Measurements from ENCODE around the gene RASA3.

RASA3 gene

DNA sequence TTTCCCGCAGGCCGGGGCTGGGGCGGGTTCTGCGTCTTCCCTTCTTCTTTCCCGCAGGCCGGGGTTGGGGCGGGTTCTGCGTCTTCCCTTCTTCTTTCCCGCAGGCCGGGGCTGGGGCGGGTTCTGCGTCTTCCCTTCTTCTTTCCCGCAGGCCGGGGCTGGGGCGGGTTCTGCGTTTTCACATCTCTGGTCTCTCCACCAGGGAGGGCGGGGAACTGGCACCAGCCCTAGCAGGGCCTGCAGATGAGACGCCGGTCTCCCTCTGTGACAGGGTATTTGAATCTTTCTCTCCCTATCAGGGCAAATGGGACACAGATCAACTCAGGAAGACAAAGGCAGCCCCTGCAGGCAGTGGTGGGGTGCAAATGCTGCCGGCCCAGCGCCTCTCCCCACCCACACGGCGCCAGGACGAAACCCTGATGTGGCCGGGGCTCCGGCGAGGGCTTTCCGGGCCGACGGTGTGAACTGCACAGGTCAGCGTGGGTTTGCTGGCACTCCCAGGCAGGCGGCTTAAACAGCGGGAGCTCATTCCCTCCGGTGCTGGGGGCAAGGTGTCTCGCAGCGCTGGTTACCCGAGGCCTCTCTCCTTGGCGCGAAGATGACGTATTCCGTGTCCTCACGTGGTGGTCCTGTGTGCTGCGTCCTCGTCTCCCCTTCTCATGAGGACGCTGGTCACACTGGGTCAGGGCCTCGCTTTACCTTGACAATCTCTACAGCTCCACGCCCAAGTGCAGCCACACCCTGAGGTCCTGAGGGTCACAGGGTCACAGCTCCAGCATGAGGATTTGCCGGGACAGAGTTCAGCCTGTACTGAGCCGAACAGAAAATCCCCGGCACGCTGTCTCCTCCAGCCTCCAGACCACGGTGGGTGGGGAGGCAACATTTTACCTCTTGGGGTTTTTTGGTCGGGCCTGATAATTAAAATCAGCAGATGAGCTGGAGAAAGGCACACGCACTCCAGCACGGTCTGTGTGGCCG, 157.8 kb downstream of the RASA3 start:
- no peak overlapping the region for H3K4me3 ChIP-seq (ENCODE audit: low read length)
- TF ChIP-seq, protein P1, sequence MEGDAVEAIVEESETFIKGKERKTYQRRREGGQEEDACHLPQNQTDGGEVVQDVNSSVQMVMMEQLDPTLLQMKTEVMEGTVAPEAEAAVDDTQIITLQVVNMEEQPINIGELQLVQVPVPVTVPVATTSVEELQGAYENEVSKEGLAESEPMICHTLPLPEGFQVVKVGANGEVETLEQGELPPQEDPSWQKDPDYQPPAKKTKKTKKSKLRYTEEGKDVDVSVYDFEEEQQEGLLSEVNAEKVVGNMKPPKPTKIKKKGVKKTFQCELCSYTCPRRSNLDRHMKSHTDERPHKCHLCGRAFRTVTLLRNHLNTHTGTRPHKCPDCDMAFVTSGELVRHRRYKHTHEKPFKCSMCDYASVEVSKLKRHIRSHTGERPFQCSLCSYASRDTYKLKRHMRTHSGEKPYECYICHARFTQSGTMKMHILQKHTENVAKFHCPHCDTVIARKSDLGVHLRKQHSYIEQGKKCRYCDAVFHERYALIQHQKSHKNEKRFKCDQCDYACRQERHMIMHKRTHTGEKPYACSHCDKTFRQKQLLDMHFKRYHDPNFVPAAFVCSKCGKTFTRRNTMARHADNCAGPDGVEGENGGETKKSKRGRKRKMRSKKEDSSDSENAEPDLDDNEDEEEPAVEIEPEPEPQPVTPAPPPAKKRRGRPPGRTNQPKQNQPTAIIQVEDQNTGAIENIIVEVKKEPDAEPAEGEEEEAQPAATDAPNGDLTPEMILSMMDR (conservative IDR thresholded peaks at IDR 0.05; ENCODE audit: low read depth, low read length) = no peak
- no peak for DNase-seq (ENCODE audit: low read depth)

DNA sequence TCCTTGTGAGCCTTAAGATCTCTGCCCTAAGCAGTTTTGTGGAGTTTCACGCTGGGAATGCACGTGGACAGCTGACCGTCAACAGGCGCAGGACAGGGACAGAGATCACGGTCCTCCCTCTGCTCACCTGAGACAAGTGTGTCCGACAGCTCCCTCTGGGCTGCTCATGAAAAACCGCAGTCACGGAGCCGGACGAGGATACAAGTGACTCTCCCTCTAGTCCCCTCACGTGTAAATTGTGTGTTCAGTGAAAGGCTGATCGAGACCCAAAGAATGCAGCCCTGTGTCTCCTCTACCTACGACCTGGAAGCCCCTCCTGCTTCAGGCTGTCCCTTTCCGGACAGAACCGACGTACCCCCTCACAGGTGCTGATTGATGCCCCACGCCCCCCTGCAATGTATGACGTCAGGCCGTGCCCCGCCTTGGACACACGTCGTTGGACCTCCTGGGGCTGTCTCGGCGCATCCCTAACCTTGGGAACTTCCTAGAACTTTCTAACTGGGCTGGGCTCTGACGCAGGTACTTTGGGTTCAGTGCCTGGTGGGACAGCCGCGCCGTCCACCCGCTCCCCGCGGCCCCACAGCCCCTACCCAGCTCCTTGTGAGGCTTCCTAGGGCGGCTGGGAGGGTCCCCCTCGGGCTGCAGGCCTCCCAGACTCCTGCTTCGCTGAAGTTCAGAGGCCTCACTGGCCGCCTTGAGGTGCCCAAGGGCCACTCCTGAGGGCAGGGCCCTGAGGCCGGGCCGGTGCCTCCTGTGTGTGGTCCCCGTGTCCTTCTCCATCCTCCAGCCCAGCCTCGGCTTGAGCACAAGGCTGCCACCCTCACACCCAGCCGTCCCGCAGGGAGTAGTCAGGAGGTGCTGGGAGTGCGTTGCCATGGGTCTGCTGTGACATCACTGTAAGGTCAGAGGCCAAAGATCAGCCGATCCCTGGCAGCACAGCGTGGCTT, 158.9 kb downstream of the RASA3 start, which contains the start of gene C13orf46:
Gene C13orf46 (minus strand): TSS at position 859 of the 947 bp plus-strand sequence. CDS start 79 bp downstream, at position 780.
- no peak within 1 kb of the TSS for H3K4me3 ChIP-seq (ENCODE audit: low read length)
- no peak for DNase-seq (ENCODE audit: low read depth)
- TF ChIP-seq, protein P1 (conservative IDR thresholded peaks at IDR 0.05; ENCODE audit: low read depth, low read length) = no peak

DNA sequence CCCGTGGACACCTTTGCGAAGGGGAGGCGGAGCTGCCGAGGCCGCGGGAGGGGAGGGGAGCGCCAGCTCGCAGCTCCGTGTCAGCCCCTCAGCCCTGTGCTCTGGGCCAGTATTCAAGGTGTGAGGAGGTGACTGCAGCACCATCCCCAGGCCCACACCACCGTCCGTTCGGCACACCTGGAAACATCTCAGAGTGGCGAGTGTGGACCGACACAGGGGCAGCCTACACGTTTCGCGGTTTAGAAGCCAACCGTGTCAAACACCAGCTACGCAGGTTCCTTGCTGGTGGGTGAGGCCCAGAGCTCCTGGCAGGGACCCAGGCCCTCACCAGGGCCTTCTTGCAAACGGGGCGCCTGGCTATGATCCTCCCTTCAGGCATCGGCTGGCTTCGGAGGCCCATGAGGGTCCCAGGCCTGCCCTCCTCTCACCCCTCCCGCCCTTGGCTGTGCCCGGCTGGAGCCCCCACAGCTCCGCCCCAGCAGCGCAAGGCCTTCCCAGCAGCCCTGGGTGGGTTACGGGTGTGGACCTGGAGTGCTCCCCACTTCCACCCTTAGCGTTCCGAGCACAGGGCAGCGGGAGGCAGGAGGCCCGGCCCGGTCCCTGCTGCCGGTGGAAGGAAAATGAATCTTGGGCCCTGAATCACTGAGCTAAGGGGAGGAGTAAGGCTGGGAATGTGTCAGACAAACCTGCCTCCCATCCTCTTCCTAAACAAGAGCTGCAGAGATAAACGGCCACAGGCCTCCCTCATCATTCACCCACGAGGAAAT, 159.8 kb downstream of the RASA3 start:
- TF ChIP-seq, protein P1 (conservative IDR thresholded peaks at IDR 0.05; ENCODE audit: low read depth, low read length) = no peak
- DNase-seq (ENCODE audit: low read depth) = no peak
- no peak overlapping the region for H3K4me3 ChIP-seq (ENCODE audit: low read length)

DNA sequence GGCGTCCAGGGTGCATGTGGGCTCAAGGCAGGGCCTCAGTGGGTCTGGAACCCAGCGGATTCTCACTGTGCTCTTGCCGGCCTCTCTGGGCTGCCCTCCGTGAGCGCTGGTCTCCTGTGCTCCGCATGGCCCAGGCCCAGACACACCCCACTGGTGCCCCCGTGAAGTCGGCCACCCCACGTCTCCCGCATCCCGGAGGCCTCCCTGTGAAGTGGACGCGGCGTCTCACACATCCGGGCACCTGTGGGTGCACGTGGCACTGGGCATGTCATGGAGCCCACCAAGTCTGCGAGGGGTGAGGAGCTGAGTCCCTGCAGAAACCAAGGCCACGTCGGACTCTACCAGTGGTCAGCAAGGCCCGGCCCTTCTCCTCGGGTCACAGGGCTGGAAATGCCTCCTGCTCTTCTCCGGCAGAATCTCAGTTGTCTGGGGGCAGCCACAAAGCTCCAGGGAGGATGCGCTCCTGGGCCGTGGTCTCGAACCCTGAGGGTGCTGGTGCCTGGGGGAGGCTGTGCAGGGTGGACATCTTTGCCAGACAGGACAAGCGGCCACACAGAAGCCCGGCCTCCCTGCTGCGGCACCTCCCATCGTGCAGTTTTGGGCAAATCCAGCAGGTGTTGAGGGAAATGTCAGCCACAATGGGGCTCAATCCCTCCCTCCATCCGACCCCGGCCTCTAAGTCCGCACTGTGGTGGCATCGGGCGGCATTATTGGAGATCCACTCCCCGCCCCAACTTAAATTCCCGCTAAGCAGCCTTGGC, 160.8 kb downstream of the RASA3 start:
- H3K4me3 ChIP-seq (ENCODE audit: low read length) = no peak overlapping the region
- DNase-seq (ENCODE audit: low read depth) = no peak
- TF ChIP-seq, protein P1 (conservative IDR thresholded peaks at IDR 0.05; ENCODE audit: low read depth, low read length) = no peak

DNA sequence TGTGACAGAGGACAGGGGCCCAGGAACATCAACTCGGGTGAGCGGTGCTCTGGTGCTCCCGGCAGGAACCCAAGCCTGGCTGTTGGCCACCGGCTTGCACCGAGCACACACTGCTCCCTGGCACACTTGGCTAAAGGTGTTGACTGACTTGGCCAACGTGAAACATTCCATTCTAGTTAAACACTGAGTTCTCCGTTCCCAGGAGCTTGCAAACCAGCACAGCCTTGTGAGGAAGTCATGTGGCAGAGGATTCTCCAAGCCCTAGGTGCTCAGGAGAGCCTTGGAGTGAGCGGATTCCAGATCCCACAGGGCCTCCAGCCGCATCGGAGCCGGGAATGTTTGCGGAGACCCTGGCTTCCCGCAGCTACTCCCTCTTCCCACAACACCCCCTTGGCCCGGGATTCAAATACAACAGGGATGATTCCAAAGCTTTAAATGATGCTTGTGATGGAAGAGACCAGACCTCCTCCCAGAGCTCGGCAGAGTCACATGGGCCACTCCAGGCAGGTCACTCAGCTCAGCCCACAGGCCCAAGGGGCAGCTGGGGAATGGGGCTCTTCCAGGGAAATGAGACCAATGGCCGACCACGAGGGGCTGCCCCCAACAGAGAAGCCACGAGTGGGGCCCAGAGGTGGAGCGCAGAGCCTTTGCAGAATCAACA, 161.5 kb downstream of the RASA3 start:
- peak; percentile 84 for DNase-seq (ENCODE audit: low read depth)
- no peak overlapping the region for H3K4me3 ChIP-seq (ENCODE audit: low read length)
- TF ChIP-seq, protein P1 (conservative IDR thresholded peaks at IDR 0.05; ENCODE audit: low read depth, low read length) = no peak

All from retinal pigment epithelial cell (primary cell).